GM12874 (cell line): ENCODE results near the gene DUOX1.

Experiments
- CTCF ChIP-seq: IDR thresholded peaks from 2 replicates; pipeline ENCODE4 v1.5.1; 2011; ENCODE audit warnings: low read depth, mild to moderate bottlenecking, control low read depth, low read length, moderate library complexity; ENCODE audit not compliant: insufficient read depth

The DUOX1 gene

DNA sequence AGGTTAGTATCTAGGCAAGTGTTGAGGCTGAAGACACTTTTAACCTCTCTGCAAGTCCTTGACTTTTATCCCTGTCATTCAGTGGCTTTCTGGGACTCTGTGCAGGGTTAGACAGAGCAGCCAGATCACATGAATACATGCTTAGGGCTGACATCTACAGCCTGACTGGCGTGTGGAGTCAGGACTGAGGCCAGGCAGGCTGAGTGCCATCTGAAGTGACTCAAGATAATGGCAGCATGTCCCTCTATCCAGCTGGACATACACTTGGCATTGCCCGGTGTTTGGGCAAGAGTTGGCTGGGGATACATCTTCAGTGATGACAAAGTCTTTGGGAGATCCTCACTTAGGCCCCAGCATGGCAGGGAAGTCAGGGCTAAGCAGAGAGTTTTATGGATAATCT, 38.2 kb upstream of the DUOX1 start:
- no peak for TF ChIP-seq CTCF

- TF ChIP-seq CTCF = no peak
These were observed 36.8 kb upstream of the DUOX1 start for GRCh38 chr15:45093013-45093412.

DNA sequence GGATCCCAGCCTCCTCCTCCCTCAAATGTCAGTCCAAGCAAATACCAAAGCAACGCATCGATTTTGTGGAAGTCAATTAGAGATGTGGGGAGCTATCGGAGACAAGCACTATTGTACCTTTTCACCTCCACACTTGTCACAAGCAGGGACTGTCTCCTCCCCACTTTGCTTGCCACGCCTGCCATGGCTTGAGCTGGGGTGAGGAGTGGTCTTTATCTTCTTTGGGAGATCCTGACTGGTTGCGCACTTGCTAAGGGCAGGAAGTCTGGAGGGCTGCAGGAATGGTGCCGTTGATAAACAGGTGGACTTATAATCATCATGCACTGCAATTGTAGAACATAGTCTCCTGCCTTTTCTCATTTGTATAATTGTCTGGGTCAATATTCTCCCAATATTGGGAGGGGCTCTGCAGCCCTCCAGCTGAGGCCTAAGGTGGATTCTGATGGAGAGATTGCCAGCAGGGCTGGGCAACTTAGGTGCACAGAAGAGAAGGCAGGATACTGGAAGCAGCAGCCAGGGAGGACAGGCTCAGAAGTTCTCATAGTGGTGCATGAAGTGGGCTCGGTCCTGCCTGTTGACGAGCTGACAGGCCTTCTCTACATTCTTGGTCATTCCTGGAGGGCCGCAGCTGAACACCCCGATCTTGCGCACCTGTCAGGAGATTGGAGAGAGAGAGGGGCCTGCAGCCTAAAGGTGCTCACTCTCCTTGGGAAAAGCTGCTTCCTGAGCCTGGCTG, 36.0 kb upstream of the DUOX1 start:
- no peak for TF ChIP-seq CTCF

DNA sequence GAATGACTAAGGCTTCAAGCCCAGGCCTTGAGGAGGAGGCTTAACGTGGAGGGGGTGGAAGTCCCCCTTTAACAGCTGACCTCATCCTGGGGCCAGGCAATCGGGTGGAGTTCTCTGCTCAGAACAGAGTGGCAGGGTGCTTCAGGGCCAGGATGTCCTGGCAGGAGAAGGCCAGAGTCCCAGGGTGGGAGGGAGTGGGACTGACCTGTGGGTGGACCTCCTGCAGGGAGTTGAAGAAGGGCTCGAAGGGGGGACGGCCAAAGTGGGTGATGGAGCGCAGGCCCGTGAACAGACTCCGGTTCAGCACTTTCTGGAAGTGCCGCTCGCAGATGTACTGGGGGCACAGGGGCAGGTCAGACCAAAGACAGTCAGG, 35.5 kb upstream of the DUOX1 start:
- no peak for TF ChIP-seq CTCF

GRCh38 chr15:45095661-45096060, 34.1 kb upstream of the DUOX1 start:
- TF ChIP-seq CTCF = no peak

GRCh38 chr15:45097466-45097865, 32.3 kb upstream of the DUOX1 start:
- no peak for TF ChIP-seq CTCF

- TF ChIP-seq CTCF = no peak
These were observed 30.1 kb upstream of the DUOX1 start for GRCh38 chr15:45099549-45100165.
